IPS DF 6.9 (cell line): Measurements from ENCODE around the gene ERMP1.

Experiments
- DNase-seq: peaks from one replicate; pipeline ENCODE4 v3.0.0-alpha.2; 2013; ENCODE audit warnings: low read depth, low spot score
- H3K27ac ChIP-seq: one replicate; pipeline ENCODE4 v1.5.1; 2013; ENCODE audit warnings: low read length, control low read depth
- H3K27me3 ChIP-seq: 2 replicates; pipeline ENCODE4 v1.6.1; 2013; ENCODE audit warnings: mild to moderate bottlenecking, low read length; ENCODE audit not compliant: control insufficient read depth, insufficient read depth
- H3K36me3 ChIP-seq: 2 replicates; pipeline ENCODE4 v1.6.1; 2013; ENCODE audit warnings: low read length; ENCODE audit not compliant: control insufficient read depth, insufficient read depth
- H3K4me1 ChIP-seq: 2 replicates; pipeline ENCODE4 v1.6.1; 2013; ENCODE audit warnings: low read length; ENCODE audit not compliant: control insufficient read depth, insufficient read depth
- H3K4me3 ChIP-seq: 2 replicates; pipeline ENCODE4 v1.5.1; 2013; ENCODE audit warnings: mild to moderate bottlenecking, low read length
- H3K9me3 ChIP-seq: 2 replicates; pipeline ENCODE4 v1.6.1; 2013; ENCODE audit warnings: low read length, inconsistent platforms; ENCODE audit not compliant: control insufficient read depth, insufficient read depth
- WGBS: extraction: QIAGEN DNeasy Blood & Tissue Kit; methylation state at CpG from one replicate; pipeline ENCODE4 v1.1.7; 2013; ENCODE audit warnings: mixed read lengths, missing lambda C conversion rate; ENCODE audit not compliant: insufficient read length, insufficient coverage; 5-methylcytosine and 5-hydroxymethylcytosine counted together

ERMP1 gene

GRCh38 chr9:5841771-5842573, 9.1 kb upstream of the ERMP1 start:
- Histone ChIP-seq H3K27me3 (no peaks in the 10 kb centered on the region), H3K4me1 (no peaks in the 10 kb centered on the region), H3K36me3 (no peaks in the 10 kb centered on the region), H3K4me3 (no peak overlapping the region), H3K9me3 (no peaks in the 10 kb centered on the region), H3K27ac (no peak overlapping the region)
- DNase-seq = no peak
- no CpG with 5 or more reads among the region's 12 CpGs for WGBS

- no peaks in the 10 kb centered on the region for H3K9me3 ChIP-seq
- WGBS = no CpG with 5 or more reads among the region's 3 CpGs
- DNase-seq = no peak
- no peak overlapping the region for H3K27ac ChIP-seq
- H3K36me3 ChIP-seq = no peaks in the 10 kb centered on the region
- no peaks in the 10 kb centered on the region for H3K4me1 ChIP-seq
- H3K4me3 ChIP-seq = no peak overlapping the region
- no peaks in the 10 kb centered on the region for H3K27me3 ChIP-seq
Measured at GRCh38 chr9:5840788-5841187, 7.9 kb upstream of the ERMP1 start.

GRCh38 chr9:5839572-5839902, 6.6 kb upstream of the ERMP1 start:
- Histone ChIP-seq H3K4me1 (no peaks in the 10 kb centered on the region), H3K4me3 (no peak overlapping the region), H3K27me3 (no peaks in the 10 kb centered on the region), H3K36me3 (no peaks in the 10 kb centered on the region), H3K9me3 (no peaks in the 10 kb centered on the region), H3K27ac (no peak overlapping the region)
- no peak for DNase-seq
- no CpG with 5 or more reads among the region's 4 CpGs for WGBS

- no peak overlapping the region for H3K27ac ChIP-seq
- H3K4me1 ChIP-seq = no peaks in the 10 kb centered on the region
- H3K27me3 ChIP-seq = no peaks in the 10 kb centered on the region
- H3K4me3 ChIP-seq = no peak overlapping the region
- no CpG with 5 or more reads among the region's 2 CpGs for WGBS
- no peak for DNase-seq
- H3K9me3 ChIP-seq = no peaks in the 10 kb centered on the region
- no peaks in the 10 kb centered on the region for H3K36me3 ChIP-seq
Measured at GRCh38 chr9:5838884-5839571, 6.1 kb upstream of the ERMP1 start.

GRCh38 chr9:5835808-5836207, 2.9 kb upstream of the ERMP1 start:
- Histone ChIP-seq H3K27ac (no peak overlapping the region), H3K4me3 (no peak overlapping the region), H3K36me3 (no peaks in the 10 kb centered on the region), H3K9me3 (no peaks in the 10 kb centered on the region), H3K27me3 (no peaks in the 10 kb centered on the region; the same call in 1 of the 2 replicates), H3K4me1 (no peaks in the 10 kb centered on the region; the same call in 1 of the 2 replicates)
- no peak for DNase-seq
- no CpG with 5 or more reads among the region's 1 CpG for WGBS

GRCh38 chr9:5834214-5834613, 1.3 kb upstream of the ERMP1 start:
- no peaks in the 10 kb centered on the region for H3K9me3 ChIP-seq
- H3K4me1 ChIP-seq = no peaks in the 10 kb centered on the region; the same call in 1 of the 2 replicates
- H3K36me3 ChIP-seq = no peaks in the 10 kb centered on the region
- no CpG with 5 or more reads among the region's 1 CpG for WGBS
- no peak overlapping the region for H3K4me3 ChIP-seq
- H3K27me3 ChIP-seq = no peaks in the 10 kb centered on the region; the same call in 1 of the 2 replicates
- no peak overlapping the region for H3K27ac ChIP-seq
- DNase-seq = no peak

- H3K4me3 ChIP-seq = peak overlapping the region; percentile 83; the same call in 1 of the 2 replicates
- no peak for DNase-seq
- WGBS = no CpG with 5 or more reads among the region's 9 CpGs
Measured at GRCh38 chr9:5832071-5832537, 813 bp downstream of the ERMP1 start.

GRCh38 chr9:5825895-5826622, 6.9 kb downstream of the ERMP1 start:
- Histone ChIP-seq H3K27ac (no peak overlapping the region), H3K4me1 (no peaks in the 10 kb centered on the region), H3K36me3 (no peaks in the 10 kb centered on the region), H3K9me3 (no peaks in the 10 kb centered on the region), H3K27me3 (no peaks in the 10 kb centered on the region), H3K4me3 (no peak overlapping the region)
- no peak for DNase-seq
- no CpG with 5 or more reads among the region's 2 CpGs for WGBS

More at GRCh38 chr9:5832071-5832537, 813 bp downstream of the ERMP1 start:
- Histone ChIP-seq H3K27me3 (no peaks in the 10 kb centered on the region; the same call in 1 of the 2 replicates), H3K36me3 (no peaks in the 10 kb centered on the region), H3K9me3 (no peaks in the 10 kb centered on the region), H3K4me1 (no peaks in the 10 kb centered on the region; the same call in 1 of the 2 replicates), H3K27ac (no peak overlapping the region)

- Histone ChIP-seq H3K27ac (no peak overlapping the region), H3K4me3 (no peak overlapping the region), H3K4me1 (no peaks in the 10 kb centered on the region), H3K9me3 (no peaks in the 10 kb centered on the region), H3K27me3 (no peaks in the 10 kb centered on the region), H3K36me3 (no peaks in the 10 kb centered on the region)
- no peak for DNase-seq
- no CpG with 5 or more reads among the region's 1 CpG for WGBS
Measured at GRCh38 chr9:5825223-5825622, 7.7 kb downstream of the ERMP1 start.

- H3K27ac ChIP-seq = no peak overlapping the region
- H3K4me1 ChIP-seq = no peaks in the 10 kb centered on the region
- no peaks in the 10 kb centered on the region for H3K27me3 ChIP-seq
- H3K9me3 ChIP-seq = no peaks in the 10 kb centered on the region
- no peaks in the 10 kb centered on the region for H3K36me3 ChIP-seq
- no peak for DNase-seq
- H3K4me3 ChIP-seq = no peak overlapping the region
- WGBS = no CpG with 5 or more reads among the region's 1 CpG
Measured at GRCh38 chr9:5820425-5820824, 12.5 kb downstream of the ERMP1 start.
